PFSK-1 (cell line): Measurements from ENCODE around the gene DHRSX.

ENCODE experiments used
- FOXP2 ChIP-seq: optimal IDR thresholded peaks from 2 replicates; pipeline ENCODE3; 2011; ENCODE audit warnings: borderline replicate concordance, control low read depth, inconsistent platforms; ENCODE audit not compliant: insufficient read depth; ENCODE audit errors: extremely low read length, extremely low read depth
- POLR2AphosphoS5 ChIP-seq: IDR thresholded peaks from 2 replicates; pipeline ENCODE4 v1.6.1; 2012; ENCODE audit warnings: low read depth, mild to moderate bottlenecking, control low read depth, low read length, moderate library complexity
- SIN3A ChIP-seq: IDR thresholded peaks from 2 replicates; pipeline ENCODE4 v1.6.1; 2012; ENCODE audit warnings: mild to moderate bottlenecking, low read length, moderate library complexity, borderline replicate concordance; ENCODE audit not compliant: insufficient read depth
- TAF1 ChIP-seq: IDR thresholded peaks from 2 replicates; pipeline ENCODE4 v1.6.1; 2012; ENCODE audit warnings: low read length, control low read depth, borderline replicate concordance; ENCODE audit not compliant: insufficient read depth
- TF ChIP-seq, protein P1 (sequence below), 2 experiments: IDR thresholded peaks; 2 replicates each; pipeline versions ENCODE4 v1.6.1 to v1.8.0; 2011 to 2012; ENCODE audit warnings: low read depth in 2 of 2, low read length in 2 of 2, control low read depth in 1 of 2, inconsistent platforms in 1 of 2, mild to moderate bottlenecking in 1 of 2, moderate library complexity in 1 of 2; ENCODE audit not compliant: insufficient read depth in 1 of 2

DHRSX gene

GRCh38 chrX:2447484-2447883 is 53.3 kb downstream of the DHRSX start:
- TF ChIP-seq, protein P1, sequence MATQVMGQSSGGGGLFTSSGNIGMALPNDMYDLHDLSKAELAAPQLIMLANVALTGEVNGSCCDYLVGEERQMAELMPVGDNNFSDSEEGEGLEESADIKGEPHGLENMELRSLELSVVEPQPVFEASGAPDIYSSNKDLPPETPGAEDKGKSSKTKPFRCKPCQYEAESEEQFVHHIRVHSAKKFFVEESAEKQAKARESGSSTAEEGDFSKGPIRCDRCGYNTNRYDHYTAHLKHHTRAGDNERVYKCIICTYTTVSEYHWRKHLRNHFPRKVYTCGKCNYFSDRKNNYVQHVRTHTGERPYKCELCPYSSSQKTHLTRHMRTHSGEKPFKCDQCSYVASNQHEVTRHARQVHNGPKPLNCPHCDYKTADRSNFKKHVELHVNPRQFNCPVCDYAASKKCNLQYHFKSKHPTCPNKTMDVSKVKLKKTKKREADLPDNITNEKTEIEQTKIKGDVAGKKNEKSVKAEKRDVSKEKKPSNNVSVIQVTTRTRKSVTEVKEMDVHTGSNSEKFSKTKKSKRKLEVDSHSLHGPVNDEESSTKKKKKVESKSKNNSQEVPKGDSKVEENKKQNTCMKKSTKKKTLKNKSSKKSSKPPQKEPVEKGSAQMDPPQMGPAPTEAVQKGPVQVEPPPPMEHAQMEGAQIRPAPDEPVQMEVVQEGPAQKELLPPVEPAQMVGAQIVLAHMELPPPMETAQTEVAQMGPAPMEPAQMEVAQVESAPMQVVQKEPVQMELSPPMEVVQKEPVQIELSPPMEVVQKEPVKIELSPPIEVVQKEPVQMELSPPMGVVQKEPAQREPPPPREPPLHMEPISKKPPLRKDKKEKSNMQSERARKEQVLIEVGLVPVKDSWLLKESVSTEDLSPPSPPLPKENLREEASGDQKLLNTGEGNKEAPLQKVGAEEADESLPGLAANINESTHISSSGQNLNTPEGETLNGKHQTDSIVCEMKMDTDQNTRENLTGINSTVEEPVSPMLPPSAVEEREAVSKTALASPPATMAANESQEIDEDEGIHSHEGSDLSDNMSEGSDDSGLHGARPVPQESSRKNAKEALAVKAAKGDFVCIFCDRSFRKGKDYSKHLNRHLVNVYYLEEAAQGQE (IDR thresholded peaks at IDR 0.05; ENCODE audit: insufficient read depth in 1 of 2, low read depth in 2 of 2, low read length in 2 of 2) = no peak
- no peak for TF ChIP-seq FOXP2
- no peak for TF ChIP-seq POLR2AphosphoS5
- no peak for TF ChIP-seq TAF1
- no peak for TF ChIP-seq SIN3A

DNA sequence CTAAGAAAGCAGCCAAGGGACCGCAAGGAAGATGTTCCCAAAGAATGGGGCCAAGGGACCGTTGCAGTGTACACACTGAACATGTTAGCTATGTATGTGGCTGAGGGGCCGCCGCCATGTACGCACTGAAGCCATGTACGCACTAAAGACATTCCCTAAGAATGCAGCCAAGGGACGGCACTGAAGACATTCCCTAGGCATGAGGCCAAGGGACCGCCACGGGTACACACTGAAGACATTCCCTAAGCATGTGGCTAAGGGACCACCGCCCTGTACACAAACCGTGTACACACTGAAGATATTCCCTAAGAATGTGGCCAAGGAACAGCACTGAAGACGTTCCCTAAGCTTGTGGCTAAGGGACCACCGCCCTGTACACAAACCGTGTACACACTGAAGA is 54.0 kb downstream of the DHRSX start:
- TF ChIP-seq TAF1 (no peak), FOXP2 (no peak), SIN3A (no peak), POLR2AphosphoS5 (no peak)
- TF ChIP-seq, protein P1 (IDR thresholded peaks at IDR 0.05; ENCODE audit: insufficient read depth in 1 of 2, low read depth in 2 of 2, low read length in 2 of 2) = no peak

- TF ChIP-seq TAF1 = no peak
- TF ChIP-seq, protein P1 (IDR thresholded peaks at IDR 0.05; ENCODE audit: insufficient read depth in 1 of 2, low read depth in 2 of 2, low read length in 2 of 2) = no peak
- TF ChIP-seq POLR2AphosphoS5 = no peak
- TF ChIP-seq FOXP2 = no peak
- no peak for TF ChIP-seq SIN3A
Measured at GRCh38 chrX:2445662-2446623, 54.8 kb downstream of the DHRSX start.

DNA sequence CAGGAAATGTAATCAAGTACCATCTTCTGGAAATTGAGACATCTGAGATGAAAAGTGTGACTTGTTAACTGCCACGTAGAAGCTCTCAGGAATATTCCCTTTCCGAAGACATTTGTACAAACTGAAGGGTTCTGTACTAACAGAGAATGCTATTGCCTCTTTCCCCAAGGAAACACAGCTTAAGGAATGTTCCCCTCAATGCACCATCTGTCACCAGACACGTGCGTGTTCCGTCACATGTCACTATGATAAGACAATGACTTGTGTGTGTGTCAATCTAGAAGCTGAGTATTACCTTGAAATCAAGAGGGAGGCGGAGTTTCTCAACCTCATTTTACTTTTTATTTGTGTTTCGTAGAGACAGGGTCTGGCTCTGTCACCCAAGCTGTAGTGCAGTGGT is 58.1 kb downstream of the DHRSX start:
- TF ChIP-seq SIN3A (no peak), TAF1 (no peak), POLR2AphosphoS5 (no peak), FOXP2 (no peak)
- TF ChIP-seq, protein P1 (IDR thresholded peaks at IDR 0.05; ENCODE audit: insufficient read depth in 1 of 2, low read depth in 2 of 2, low read length in 2 of 2) = no peak
